ENCODE measurements around the gene COBL. TPM values are rescaled to one million over a fixed set of nuclear protein-coding genes. Genes with fewer than 3 reads are reported as not detected.

Gene COBL
- total and polyA plus RNA-seq, 9 of the 15 experiments (the other 6 are each of a cell fraction or from before 2014, with no cell fraction given): 0.01 to 2.4 (median 0.09) TPM; not detected in 3

DNA sequence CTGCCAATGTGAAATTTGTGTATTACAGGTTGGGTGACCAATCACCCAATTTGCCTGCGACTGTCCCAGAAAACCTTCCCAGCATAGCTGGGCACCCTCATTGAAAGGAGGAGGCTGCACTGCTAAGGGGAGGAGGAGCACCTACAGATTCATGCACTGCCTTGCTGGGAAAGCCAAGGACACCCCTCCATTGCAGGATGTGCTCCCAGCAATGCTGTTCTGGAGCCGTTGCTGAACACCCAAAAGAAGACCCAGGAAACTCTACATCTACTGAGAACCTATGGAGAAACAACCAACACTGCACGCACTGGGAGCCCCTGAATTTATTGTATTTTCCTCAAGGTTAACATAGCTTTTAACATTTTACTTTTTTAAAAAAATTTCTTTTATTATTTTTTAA, 295.7 kb downstream of the COBL start (continued):
- TF ChIP-seq, protein P1, sequence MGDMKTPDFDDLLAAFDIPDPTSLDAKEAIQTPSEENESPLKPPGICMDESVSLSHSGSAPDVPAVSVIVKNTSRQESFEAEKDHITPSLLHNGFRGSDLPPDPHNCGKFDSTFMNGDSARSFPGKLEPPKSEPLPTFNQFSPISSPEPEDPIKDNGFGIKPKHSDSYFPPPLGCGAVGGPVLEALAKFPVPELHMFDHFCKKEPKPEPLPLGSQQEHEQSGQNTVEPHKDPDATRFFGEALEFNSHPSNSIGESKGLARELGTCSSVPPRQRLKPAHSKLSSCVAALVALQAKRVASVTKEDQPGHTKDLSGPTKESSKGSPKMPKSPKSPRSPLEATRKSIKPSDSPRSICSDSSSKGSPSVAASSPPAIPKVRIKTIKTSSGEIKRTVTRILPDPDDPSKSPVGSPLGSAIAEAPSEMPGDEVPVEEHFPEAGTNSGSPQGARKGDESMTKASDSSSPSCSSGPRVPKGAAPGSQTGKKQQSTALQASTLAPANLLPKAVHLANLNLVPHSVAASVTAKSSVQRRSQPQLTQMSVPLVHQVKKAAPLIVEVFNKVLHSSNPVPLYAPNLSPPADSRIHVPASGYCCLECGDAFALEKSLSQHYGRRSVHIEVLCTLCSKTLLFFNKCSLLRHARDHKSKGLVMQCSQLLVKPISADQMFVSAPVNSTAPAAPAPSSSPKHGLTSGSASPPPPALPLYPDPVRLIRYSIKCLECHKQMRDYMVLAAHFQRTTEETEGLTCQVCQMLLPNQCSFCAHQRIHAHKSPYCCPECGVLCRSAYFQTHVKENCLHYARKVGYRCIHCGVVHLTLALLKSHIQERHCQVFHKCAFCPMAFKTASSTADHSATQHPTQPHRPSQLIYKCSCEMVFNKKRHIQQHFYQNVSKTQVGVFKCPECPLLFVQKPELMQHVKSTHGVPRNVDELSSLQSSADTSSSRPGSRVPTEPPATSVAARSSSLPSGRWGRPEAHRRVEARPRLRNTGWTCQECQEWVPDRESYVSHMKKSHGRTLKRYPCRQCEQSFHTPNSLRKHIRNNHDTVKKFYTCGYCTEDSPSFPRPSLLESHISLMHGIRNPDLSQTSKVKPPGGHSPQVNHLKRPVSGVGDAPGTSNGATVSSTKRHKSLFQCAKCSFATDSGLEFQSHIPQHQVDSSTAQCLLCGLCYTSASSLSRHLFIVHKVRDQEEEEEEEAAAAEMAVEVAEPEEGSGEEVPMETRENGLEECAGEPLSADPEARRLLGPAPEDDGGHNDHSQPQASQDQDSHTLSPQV (IDR thresholded peaks at IDR 0.05): no peak
- TF ChIP-seq TOE1 (IDR thresholded peaks at IDR 0.05; ENCODE audit: borderline replicate concordance) (no peak), TOE1 (CRISPR knock-in tag; IDR thresholded peaks at IDR 0.05; ENCODE audit: borderline replicate concordance, low read depth) (no peak), ASH1L (IDR thresholded peaks at IDR 0.05; ENCODE audit: borderline replicate concordance, low read depth, partially characterized antibody) (no peak)
